ENCODE results near the gene REC114.
A peak's percentile ranks its signal among the peaks of the same experiment; 100 is the strongest.

REC114 gene

DNA sequence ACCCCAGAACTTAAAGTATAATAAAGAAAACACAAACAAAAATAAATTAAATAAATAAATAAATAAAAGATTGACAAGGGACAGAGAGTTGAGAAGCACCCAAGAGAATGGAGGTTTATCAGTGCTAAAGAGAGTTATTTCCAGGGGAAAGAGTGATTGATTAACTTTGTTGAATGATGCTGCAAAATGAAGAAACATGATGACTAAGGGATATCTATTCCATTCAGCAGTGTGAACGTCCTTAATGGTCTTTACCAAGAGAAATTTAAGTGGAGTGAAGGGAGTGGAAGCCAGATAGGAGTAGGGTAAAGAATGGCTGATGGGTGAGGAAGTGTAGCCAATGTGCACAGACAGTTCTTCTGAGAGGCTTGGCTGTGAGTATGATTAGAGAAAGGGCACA lies 11.1 kb downstream of the REC114 start:
- H3K27ac ChIP-seq (ENCODE audit: poor library complexity, severe bottlenecking): no peak overlapping the region
- no peaks in the 10 kb centered on the region for H3K4me1 ChIP-seq (ENCODE audit: insufficient read depth, poor library complexity, severe bottlenecking)
- H3K4me3 ChIP-seq (ENCODE audit: severe bottlenecking): no peak overlapping the region
- DNase-seq (ENCODE audit: low spot score) (no peak), ATAC-seq (ENCODE audit: low read depth) (no peak)
- H3K27me3 ChIP-seq (ENCODE audit: insufficient read depth, poor library complexity, severe bottlenecking): peaks cover 28% of the 10 kb centered on the region
- H3K9me3 ChIP-seq (ENCODE audit: severe bottlenecking): no peaks in the 10 kb centered on the region
- no peaks in the 10 kb centered on the region for H3K36me3 ChIP-seq (ENCODE audit: low read depth)
- no peak for TF ChIP-seq CTCF (IDR thresholded peaks at IDR 0.05; ENCODE audit: poor library complexity, severe bottlenecking)

DNA sequence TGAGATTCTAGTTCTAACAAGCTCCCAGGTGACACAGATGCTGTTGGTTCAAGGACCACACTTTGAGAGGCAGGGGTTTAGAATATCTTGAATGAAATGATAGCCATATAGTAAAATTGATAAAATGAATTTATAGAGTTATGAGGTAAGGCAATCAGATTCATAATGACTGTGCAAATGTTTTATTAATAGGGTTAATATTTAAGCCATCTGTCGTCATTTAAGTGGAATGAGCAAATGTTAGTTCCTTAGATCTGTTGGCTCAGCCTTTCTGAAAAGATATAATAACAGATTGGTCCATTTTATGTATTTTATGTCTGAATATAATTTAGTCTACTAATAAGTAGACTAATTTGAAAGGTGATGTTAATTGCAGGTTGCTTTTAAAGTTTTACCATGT lies 12.9 kb downstream of the REC114 start:
- Histone ChIP-seq H3K27ac (ENCODE audit: poor library complexity, severe bottlenecking) (no peak overlapping the region), H3K27me3 (ENCODE audit: insufficient read depth, poor library complexity, severe bottlenecking) (peaks cover 23% of the 10 kb centered on the region), H3K36me3 (ENCODE audit: low read depth) (no peaks in the 10 kb centered on the region), H3K4me1 (ENCODE audit: insufficient read depth, poor library complexity, severe bottlenecking) (no peaks in the 10 kb centered on the region), H3K4me3 (ENCODE audit: severe bottlenecking) (no peak overlapping the region), H3K9me3 (ENCODE audit: severe bottlenecking) (no peaks in the 10 kb centered on the region)
- no peak for ATAC-seq (ENCODE audit: low read depth)
- TF ChIP-seq CTCF (IDR thresholded peaks at IDR 0.05; ENCODE audit: poor library complexity, severe bottlenecking): no peak
- no peak for DNase-seq (ENCODE audit: low spot score)

- ATAC-seq (ENCODE audit: low read depth): no peak
Observed at GRCh38 chr15:73457334-73457733, 14.4 kb downstream of the REC114 start.

DNA sequence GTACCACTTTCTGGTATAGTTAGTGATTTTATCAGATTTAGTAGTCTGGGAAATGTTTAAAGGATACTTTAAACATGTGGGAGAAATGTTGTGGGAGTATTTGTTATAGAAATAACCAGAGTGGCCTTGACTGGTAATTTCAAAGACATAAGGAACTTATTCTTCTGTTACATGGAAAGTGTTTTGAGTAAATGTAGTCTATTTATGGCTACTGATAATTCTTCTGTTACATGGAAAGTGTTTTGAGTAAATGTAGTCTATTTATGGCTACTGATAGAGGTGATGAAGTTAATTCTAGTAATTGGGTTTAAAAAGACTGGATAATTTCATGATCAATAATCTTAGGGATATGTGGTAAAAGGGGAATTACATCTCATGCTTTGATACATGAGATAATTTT lies 17.7 kb downstream of the REC114 start:
- Histone ChIP-seq H3K4me3 (ENCODE audit: severe bottlenecking) (no peak overlapping the region), H3K27ac (ENCODE audit: poor library complexity, severe bottlenecking) (no peak overlapping the region), H3K27me3 (ENCODE audit: insufficient read depth, poor library complexity, severe bottlenecking) (peaks cover 26% of the 10 kb centered on the region), H3K36me3 (ENCODE audit: low read depth) (no peaks in the 10 kb centered on the region), H3K4me1 (ENCODE audit: insufficient read depth, poor library complexity, severe bottlenecking) (no peaks in the 10 kb centered on the region), H3K9me3 (ENCODE audit: severe bottlenecking) (no peaks in the 10 kb centered on the region)
- ATAC-seq (ENCODE audit: low read depth) (no peak), DNase-seq (ENCODE audit: low spot score) (no peak)
- TF ChIP-seq CTCF (IDR thresholded peaks at IDR 0.05; ENCODE audit: poor library complexity, severe bottlenecking): no peak

More at GRCh38 chr15:73457334-73457733, 14.4 kb downstream of the REC114 start:
- Histone ChIP-seq H3K27ac (ENCODE audit: poor library complexity, severe bottlenecking) (no peak overlapping the region), H3K4me1 (ENCODE audit: insufficient read depth, poor library complexity, severe bottlenecking) (no peaks in the 10 kb centered on the region), H3K9me3 (ENCODE audit: severe bottlenecking) (no peaks in the 10 kb centered on the region), H3K4me3 (ENCODE audit: severe bottlenecking) (no peak overlapping the region), H3K27me3 (ENCODE audit: insufficient read depth, poor library complexity, severe bottlenecking) (peaks cover 16% of the 10 kb centered on the region), H3K36me3 (ENCODE audit: low read depth) (no peaks in the 10 kb centered on the region)
- no peak for DNase-seq (ENCODE audit: low spot score)
- TF ChIP-seq CTCF (IDR thresholded peaks at IDR 0.05; ENCODE audit: poor library complexity, severe bottlenecking): no peak

- Histone ChIP-seq H3K27me3 (ENCODE audit: insufficient read depth, poor library complexity, severe bottlenecking) (peaks cover 39% of the 10 kb centered on the region), H3K4me3 (ENCODE audit: severe bottlenecking) (no peak overlapping the region), H3K36me3 (ENCODE audit: low read depth) (no peaks in the 10 kb centered on the region), H3K4me1 (ENCODE audit: insufficient read depth, poor library complexity, severe bottlenecking) (no peaks in the 10 kb centered on the region), H3K9me3 (ENCODE audit: severe bottlenecking) (no peaks in the 10 kb centered on the region), H3K27ac (ENCODE audit: poor library complexity, severe bottlenecking) (no peak overlapping the region)
- DNase-seq (ENCODE audit: low spot score) (no peak), ATAC-seq (ENCODE audit: low read depth) (no peak)
- TF ChIP-seq CTCF (IDR thresholded peaks at IDR 0.05; ENCODE audit: poor library complexity, severe bottlenecking): peak; percentile 24
Observed at GRCh38 chr15:73464602-73465001, 21.6 kb downstream of the REC114 start.

Measured in RWPE2 (cell line).